H9 (cell line): Measurements from ENCODE around the gene DLG2. TPM values are rescaled to one million over a fixed set of nuclear protein-coding genes. Genes with fewer than 3 reads are reported as not detected.

Experiments
- DNase-seq: peaks from one replicate; pipeline ENCODE4 v3.0.0-alpha.2; 2017
- H2AFZ ChIP-seq: one replicate; pipeline ENCODE4 v1.6.1; 2013; ENCODE audit warnings: mild to moderate bottlenecking, low read length, control low read depth, moderate library complexity
- H2AK5ac ChIP-seq: 2 replicates; pipeline ENCODE4 v1.6.1; 2013; ENCODE audit warnings: low read length, control low read depth, mixed read lengths; ENCODE audit not compliant: insufficient read length
- H2BK120ac ChIP-seq: one replicate; pipeline ENCODE4 v1.6.1; 2013; ENCODE audit warnings: low read depth, mild to moderate bottlenecking, low read length, control low read depth, inconsistent platforms; ENCODE audit not compliant: poor library complexity, severe bottlenecking
- H2BK12ac ChIP-seq: 2 replicates; pipeline ENCODE4 v1.6.1; 2013; ENCODE audit warnings: low read length, control low read depth, mixed read lengths, low read depth; ENCODE audit not compliant: insufficient read length
- H2BK15ac ChIP-seq: 2 replicates; pipeline ENCODE4 v1.6.1; 2013; ENCODE audit warnings: low read depth, low read length, control low read depth
- H2BK20ac ChIP-seq: one replicate; pipeline ENCODE4 v1.6.1; 2013; ENCODE audit warnings: low read depth, mild to moderate bottlenecking, low read length, control low read depth, inconsistent platforms; ENCODE audit not compliant: poor library complexity, severe bottlenecking
- H2BK5ac ChIP-seq: 2 replicates; pipeline ENCODE4 v1.6.1; 2013; ENCODE audit warnings: low read length, control low read depth, mixed read lengths; ENCODE audit not compliant: insufficient read length
- H3K14ac ChIP-seq: 2 replicates; pipeline ENCODE4 v1.6.1; 2013; ENCODE audit warnings: low read length, control low read depth; ENCODE audit not compliant: insufficient read depth
- H3K18ac ChIP-seq: 2 replicates; pipeline ENCODE4 v1.6.1; 2013; ENCODE audit warnings: low read depth, mild to moderate bottlenecking, mixed read lengths, low read length, control low read depth; ENCODE audit not compliant: insufficient read length
- H3K23ac ChIP-seq: 2 replicates; pipeline ENCODE4 v1.6.1; 2013; ENCODE audit warnings: low read length, control low read depth, mixed read lengths, low read depth; ENCODE audit not compliant: insufficient read length
- H3K23me2 ChIP-seq: 2 replicates; pipeline ENCODE4 v1.6.1; 2013; ENCODE audit warnings: low read depth, mild to moderate bottlenecking, mixed read lengths, low read length, control low read depth; ENCODE audit not compliant: insufficient read length, poor library complexity, severe bottlenecking
- H3K27ac ChIP-seq: 2 replicates; pipeline ENCODE4 v1.5.1; 2013; ENCODE audit warnings: low read length, control low read depth, mixed read lengths, low read depth; ENCODE audit not compliant: insufficient read length
- H3K27me3 ChIP-seq: 2 replicates; pipeline ENCODE4 v1.6.1; 2013; ENCODE audit warnings: low read length, control low read depth, inconsistent platforms; ENCODE audit not compliant: insufficient read depth
- H3K4ac ChIP-seq: 2 replicates; pipeline ENCODE4 v1.6.1; 2013; ENCODE audit warnings: low read depth, mild to moderate bottlenecking, control low read depth, inconsistent platforms, low read length, moderate library complexity
- H3K4me1 ChIP-seq: 2 replicates; pipeline ENCODE4 v1.6.1; 2013; ENCODE audit warnings: low read length, control low read depth, inconsistent platforms; ENCODE audit not compliant: insufficient read depth
- H3K4me2 ChIP-seq: 2 replicates; pipeline ENCODE4 v1.6.1; 2013; ENCODE audit warnings: low read length, control low read depth, mixed read lengths; ENCODE audit not compliant: insufficient read length, insufficient read depth
- H3K56ac ChIP-seq: 2 replicates; pipeline ENCODE4 v1.6.1; 2013; ENCODE audit warnings: low read depth, mild to moderate bottlenecking, mixed read lengths, low read length, control low read depth; ENCODE audit not compliant: insufficient read length
- H3K79me1 ChIP-seq: 2 replicates; pipeline ENCODE4 v1.6.1; 2013; ENCODE audit warnings: low read depth, mild to moderate bottlenecking, moderate library complexity, low read length, control low read depth, inconsistent platforms; ENCODE audit not compliant: insufficient read depth, poor library complexity, severe bottlenecking
- H3K79me2 ChIP-seq: 2 replicates; pipeline ENCODE4 v1.6.1; 2013; ENCODE audit warnings: low read length, control low read depth, inconsistent platforms; ENCODE audit not compliant: insufficient read depth
- H3K9ac ChIP-seq: 2 replicates; pipeline ENCODE4 v1.6.1; 2013; ENCODE audit warnings: low read length, control low read depth, mixed read lengths; ENCODE audit not compliant: insufficient read length; ENCODE audit errors: extremely low read depth
- H3K9me3 ChIP-seq: one replicate; pipeline ENCODE4 v1.6.1; 2013; ENCODE audit warnings: low read depth, low read length, inconsistent platforms; ENCODE audit not compliant: control insufficient read depth
- H3T11ph ChIP-seq: one replicate; pipeline ENCODE4 v1.6.1; 2013; ENCODE audit warnings: mild to moderate bottlenecking, low read length, control low read depth, inconsistent platforms
- H4K20me1 ChIP-seq: one replicate; pipeline ENCODE4 v1.6.1; 2013; ENCODE audit not compliant: control insufficient read depth, insufficient read length, insufficient read depth
- H4K5ac ChIP-seq: 2 replicates; pipeline ENCODE4 v1.6.1; 2013; ENCODE audit warnings: low read depth, mild to moderate bottlenecking, mixed read lengths, low read length, control low read depth; ENCODE audit not compliant: insufficient read length
- H4K8ac ChIP-seq: replicated peaks from 2 replicates; pipeline ENCODE4 v1.6.1; 2013; ENCODE audit warnings: low read length, control low read depth, mixed read lengths, low read depth; ENCODE audit not compliant: insufficient read length
- H4K91ac ChIP-seq: 2 replicates; pipeline ENCODE4 v1.6.1; 2013; ENCODE audit warnings: low read depth, mild to moderate bottlenecking, moderate library complexity, mixed read lengths, low read length, control low read depth; ENCODE audit not compliant: insufficient read length
- H3K27ac Mint-ChIP-seq, 3 experiments: 2 replicates in 2 of 3; 3 replicates in 1 of 3; pipeline ENCODE4 v1.8.0; 2020 to 2021; ENCODE audit warnings: mixed read lengths in 3 of 3, mild to moderate bottlenecking in 1 of 3, moderate library complexity in 1 of 3
- H3K27me3 Mint-ChIP-seq: 2 replicates; pipeline ENCODE4 v1.8.0; 2021; ENCODE audit warnings: low read depth, mild to moderate bottlenecking, moderate library complexity, mixed read lengths
- H3K36me3 Mint-ChIP-seq, 3 experiments: 2 replicates in 2 of 3; 3 replicates in 1 of 3; pipeline ENCODE4 v1.8.0; 2020 to 2021; ENCODE audit warnings: low read depth in 3 of 3, mixed read lengths in 3 of 3; ENCODE audit not compliant: insufficient read depth in 1 of 3
- H3K4me1 Mint-ChIP-seq, 2 experiments: 2 replicates each; pipeline ENCODE4 v1.8.0; 2020; ENCODE audit warnings: mixed read lengths in 2 of 2
- H3K4me3 Mint-ChIP-seq, 2 experiments: 2 replicates in 1 of 2; 3 replicates in 1 of 2; pipeline ENCODE4 v1.8.0; 2020 to 2021; ENCODE audit warnings: mild to moderate bottlenecking in 2 of 2, mixed read lengths in 2 of 2, moderate library complexity in 1 of 2
- H3K9me3 Mint-ChIP-seq, 2 experiments: 2 replicates in 1 of 2; 3 replicates in 1 of 2; pipeline ENCODE4 v1.8.0; 2020; ENCODE audit warnings: mild to moderate bottlenecking in 2 of 2, mixed read lengths in 2 of 2, moderate library complexity in 1 of 2
- WGBS: extraction: QIAGEN DNeasy Blood & Tissue Kit; methylation state at CpG from one replicate; pipeline ENCODE4 v1.1.7; 2013; ENCODE audit warnings: missing lambda C conversion rate, low lambda C conversion rate, mixed read lengths; ENCODE audit not compliant: insufficient read length; ENCODE audit errors: extremely low coverage; 5-methylcytosine and 5-hydroxymethylcytosine counted together
- total RNA-seq: library from RNA; stranded (reverse); gene quantifications from 2 replicates; pipeline ENCODE4 v1.2.1, GENCODE V29; 2021
- TF ChIP-seq, protein P1 (sequence below): fragments of 200-600 bp; sonication (generic); conservative IDR thresholded peaks from 3 replicates; pipeline ENCODE4 v1.8.0; 2021; ENCODE audit warnings: antibody characterized with exemption, mild to moderate bottlenecking

DLG2 gene
- total RNA-seq, 1 experiment from 2014 or later, result 8.0 TPM

DNA sequence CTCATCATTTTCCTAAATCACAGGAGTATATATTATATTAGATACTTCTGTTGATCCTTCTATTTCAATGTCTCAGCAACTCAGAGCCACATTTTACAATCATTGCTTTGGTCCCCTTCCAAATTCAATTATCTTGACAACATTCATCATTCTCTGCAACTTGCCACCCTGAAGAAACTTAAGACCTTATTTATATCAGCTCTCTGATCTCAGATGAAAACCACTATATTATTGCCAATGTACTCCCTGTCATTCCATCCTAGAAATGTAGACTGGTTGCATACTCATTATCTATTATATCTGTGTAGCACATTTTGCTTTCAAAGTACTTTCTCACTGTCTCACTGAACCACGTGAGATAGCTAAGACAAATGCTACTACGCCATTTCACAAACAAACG is 379.3 kb downstream of the DLG2 start:
- Mint-ChIP-seq H3K27ac (no peak overlapping the region), H3K4me1 (no peaks in the 10 kb centered on the region), H3K4me3 (no peak overlapping the region), H3K27me3 (no peaks in the 10 kb centered on the region), H3K36me3 (no peaks in the 10 kb centered on the region), H3K9me3 (no peaks in the 10 kb centered on the region)
- Histone ChIP-seq H3K9ac (no peak overlapping the region), H2AFZ (no peak overlapping the region), H3K9me3 (no peaks in the 10 kb centered on the region), H3K56ac (no peak overlapping the region), H2BK5ac (no peak overlapping the region), H2BK12ac (no peak overlapping the region), H3K23me2 (no peaks in the 10 kb centered on the region), H3K79me1 (no peaks in the 10 kb centered on the region), H3K18ac (no peak overlapping the region), H3K27ac (no peak overlapping the region), H3K4me1 (no peaks in the 10 kb centered on the region), H4K8ac (no peak overlapping the region), H4K20me1 (no peaks in the 10 kb centered on the region), H4K5ac (no peak overlapping the region), H3K4me2 (no peak overlapping the region), H2AK5ac (no peak overlapping the region), H3K79me2 (no peaks in the 10 kb centered on the region), H3K14ac (no peak overlapping the region), H3T11ph (no peak overlapping the region), H3K4ac (no peak overlapping the region), H2BK15ac (no peak overlapping the region), H2BK20ac (no peak overlapping the region), H3K23ac (no peak overlapping the region), H4K91ac (no peak overlapping the region), H3K27me3 (no peaks in the 10 kb centered on the region), H2BK120ac (no peak overlapping the region)
- WGBS, result no CpG with 5 or more reads among the region's 3 CpGs
- DNase-seq, result no peak
- TF ChIP-seq, protein P1, sequence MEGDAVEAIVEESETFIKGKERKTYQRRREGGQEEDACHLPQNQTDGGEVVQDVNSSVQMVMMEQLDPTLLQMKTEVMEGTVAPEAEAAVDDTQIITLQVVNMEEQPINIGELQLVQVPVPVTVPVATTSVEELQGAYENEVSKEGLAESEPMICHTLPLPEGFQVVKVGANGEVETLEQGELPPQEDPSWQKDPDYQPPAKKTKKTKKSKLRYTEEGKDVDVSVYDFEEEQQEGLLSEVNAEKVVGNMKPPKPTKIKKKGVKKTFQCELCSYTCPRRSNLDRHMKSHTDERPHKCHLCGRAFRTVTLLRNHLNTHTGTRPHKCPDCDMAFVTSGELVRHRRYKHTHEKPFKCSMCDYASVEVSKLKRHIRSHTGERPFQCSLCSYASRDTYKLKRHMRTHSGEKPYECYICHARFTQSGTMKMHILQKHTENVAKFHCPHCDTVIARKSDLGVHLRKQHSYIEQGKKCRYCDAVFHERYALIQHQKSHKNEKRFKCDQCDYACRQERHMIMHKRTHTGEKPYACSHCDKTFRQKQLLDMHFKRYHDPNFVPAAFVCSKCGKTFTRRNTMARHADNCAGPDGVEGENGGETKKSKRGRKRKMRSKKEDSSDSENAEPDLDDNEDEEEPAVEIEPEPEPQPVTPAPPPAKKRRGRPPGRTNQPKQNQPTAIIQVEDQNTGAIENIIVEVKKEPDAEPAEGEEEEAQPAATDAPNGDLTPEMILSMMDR, result no peak
